K562 (cell line): ENCODE results near the gene BORCS5. TPM values are rescaled to one million over a fixed set of nuclear protein-coding genes. Genes with fewer than 3 reads are reported as not detected.

Experiments used
- ATAC-seq: fragments of 200-7000 bp; cut with Tn5 transposase; 3 replicates; pipeline ENCODE4 v1.9.1; 2020; ENCODE audit warnings: moderate library complexity
- BruUV-seq: library from RNA; stranded (reverse); fragments of 400-500 nt; replicated peaks from 2 replicates; lab custom pipeline; 2021; lab: Mats Ljungman, UMichigan
- CTCF ChIA-PET: fragments of 300-600 bp; formaldehyde crosslinking; extraction: SDS; loops from one replicate; lab custom pipeline; 2021; ENCODE audit warnings: low intra/inter-chr PET ratio; lab: Yijun Ruan, JAX
- POLR2A ChIA-PET: fragments of 300-600, 350-650 bp; sonication (Branson Sonifier 250); formaldehyde crosslinking; extraction: SDS; loops from one replicate; lab custom pipeline; 2021; ENCODE audit warnings: antibody characterized with exemption, inconsistent platforms; lab: Yijun Ruan, JAX
- DNase-seq, 4 experiments: peaks; one replicate each; pipeline versions ENCODE4 v3.0.0 to v3.0.0-alpha.2; 2011 to 2018; ENCODE audit warnings: low spot score in 3 of 4, mixed read lengths in 3 of 4; ENCODE audit errors: extremely low read depth in 1 of 4
- FAIRE-seq: peaks from 2 replicates; lab custom pipeline; 2011; peaks lifted over from hg19 to GRCh38; lab: Jason Lieb, UNC
- H2AFZ ChIP-seq: 2 replicates; pipeline ENCODE4 v1.6.0; 2011; ENCODE audit warnings: low read depth, low read length, control low read depth, inconsistent platforms
- H3K27ac ChIP-seq: fragments of 200-600 bp; 3 replicates; pipeline ENCODE4 v1.8.0; 2011; ENCODE audit warnings: low read depth, mild to moderate bottlenecking, control low read depth, inconsistent platforms, low read length, moderate library complexity, mixed read lengths; ENCODE audit errors: extremely low read depth
- H3K27me3 ChIP-seq, 2 experiments: fragments of 300-600 bp in 1 of 2; 2 replicates in 1 of 2; 3 replicates in 1 of 2; pipeline versions ENCODE4 v1.6.0 to v1.8.0; 2011; ENCODE audit warnings: inconsistent platforms in 2 of 2, low read length in 2 of 2, mild to moderate bottlenecking in 1 of 2, mixed read lengths in 1 of 2, moderate library complexity in 1 of 2; ENCODE audit not compliant: control insufficient read depth in 2 of 2, insufficient read depth in 2 of 2
- H3K36me3 ChIP-seq: fragments of 300-600 bp; 3 replicates; pipeline ENCODE4 v1.8.0; 2011; ENCODE audit warnings: mild to moderate bottlenecking, low read length, inconsistent platforms; ENCODE audit not compliant: control insufficient read depth, insufficient read depth
- H3K4me1 ChIP-seq, 2 experiments: fragments of 200-600 bp in 1 of 2; replicated peaks in 1 of 2; 2 replicates in 1 of 2; 3 replicates in 1 of 2; pipeline versions ENCODE4 v1.5.1 to v1.8.0; 2011; ENCODE audit warnings: inconsistent platforms in 2 of 2, low read length in 2 of 2, mild to moderate bottlenecking in 1 of 2, mixed read lengths in 1 of 2, moderate library complexity in 1 of 2; ENCODE audit not compliant: control insufficient read depth in 2 of 2, insufficient read depth in 2 of 2
- H3K4me2 ChIP-seq: 2 replicates; pipeline ENCODE4 v1.6.1; 2011; ENCODE audit warnings: low read length, control low read depth, inconsistent platforms, mixed read lengths; ENCODE audit not compliant: insufficient read depth
- H3K4me3 ChIP-seq: fragments of 200-600 bp; sonication (generic), shearing (Covaris generic); 2 replicates; pipeline ENCODE4 v1.5.1; 2016; ENCODE audit warnings: control low read depth, inconsistent platforms
- H3K79me2 ChIP-seq: fragments of 200-600 bp; 3 replicates; pipeline ENCODE4 v1.8.0; 2011; ENCODE audit warnings: low read length, inconsistent platforms; ENCODE audit not compliant: control insufficient read depth, insufficient read depth
- H3K9ac ChIP-seq, 2 experiments: 2 replicates each; pipeline versions ENCODE4 v1.6.0 to v1.6.1; 2011; ENCODE audit warnings: low read depth in 2 of 2, low read length in 2 of 2, control low read depth in 1 of 2, inconsistent platforms in 1 of 2, mild to moderate bottlenecking in 1 of 2, mixed read lengths in 1 of 2; ENCODE audit not compliant: insufficient read depth in 1 of 2
- H3K9me1 ChIP-seq: one replicate; pipeline ENCODE4 v1.6.0; 2011; ENCODE audit warnings: inconsistent platforms, mild to moderate bottlenecking, low read length, moderate library complexity; ENCODE audit not compliant: control insufficient read depth, insufficient read depth
- H3K9me3 ChIP-seq: replicated peaks from 2 replicates; pipeline ENCODE4 v1.5.1; 2011; ENCODE audit warnings: low read depth, low read length, inconsistent platforms; ENCODE audit not compliant: control insufficient read depth, insufficient read depth
- H4K20me1 ChIP-seq: replicated peaks from 2 replicates; pipeline ENCODE4 v1.6.1; 2011; ENCODE audit warnings: low read length, inconsistent platforms, mixed read lengths; ENCODE audit not compliant: control insufficient read depth, insufficient read depth
- DEAF1 ChIP-seq: fragments of 450-650 bp; formaldehyde crosslinking; IDR thresholded peaks from 2 replicates; pipeline ENCODE4 v1.4.0; 2020; ENCODE audit warnings: mild to moderate bottlenecking, moderate library complexity
- RAD21 ChIP-seq, 2 experiments: fragments of 250-450 bp in 1 of 2; fragments of 450-650 bp in 1 of 2; sonication (Bioruptor Pico) in 1 of 2; formaldehyde crosslinking in 1 of 2; IDR thresholded peaks in 1 of 2; conservative IDR thresholded peaks in 1 of 2; 2 replicates each; pipeline versions ENCODE4 v1.4.0 to v1.8.0; 2020 to 2022; ENCODE audit warnings: mild to moderate bottlenecking in 2 of 2, moderate library complexity in 1 of 2
- RBFOX2 ChIP-seq: fragments of 200-400 bp; formaldehyde crosslinking; IDR thresholded peaks from 2 replicates; pipeline ENCODE4 v1.6.1; 2017; ENCODE audit warnings: low read depth, mild to moderate bottlenecking, low read length, moderate library complexity
- SMC3 ChIP-seq: conservative IDR thresholded peaks from 2 replicates; pipeline ENCODE4 v1.6.1; 2011; ENCODE audit warnings: low read depth, low read length, improper control_type of control experiment; ENCODE audit not compliant: insufficient read depth
- WGBS: fragments of 100-300 bp; shearing (Covaris generic); methylation state at CpG from one replicate; pipeline ENCODE4 v1.1.6; 2016; ENCODE audit warnings: low coverage, mixed read lengths; ENCODE audit not compliant: insufficient coverage; ENCODE audit errors: missing lambda C conversion rate; 5-methylcytosine and 5-hydroxymethylcytosine counted together
- in situ Hi-C: fragments of 300-500 bp; cut with MboI; formaldehyde crosslinking; loops from 4 replicates; pipeline ENCODE4 v1.15.0; 2018; ENCODE audit warnings: inconsistent platforms, mixed read lengths
- intact Hi-C: fragments of 100-400 bp; cut with micrococcal nuclease; formaldehyde crosslinking; loops from 2 replicates; pipeline ENCODE4 v1.14.2; 2022
- polyA plus RNA-seq, 8 experiments: library from polyadenylated mRNA; depleted of rRNA in 4 of 8; stranded (reverse) in 5 of 8; unstranded in 3 of 8; fragments of >200 nt; fragmentation: Nextera tagmentation in 2 of 8; fragmentation: Illumina TruSeq in 1 of 8; extraction: Ambion mirVana in 2 of 8; extraction: Trizol in 1 of 8; gene quantifications; 2 replicates each; pipeline versions ENCODE4 v1.2.1 to v1.2.3, GENCODE V29; 2011 to 2014; ENCODE audit warnings: inconsistent platforms in 1 of 8, missing spikeins in 1 of 8
- total RNA-seq, 7 experiments: library from RNA; depleted of rRNA in 6 of 7; stranded (reverse); fragments of >200 nt in 6 of 7; fragmentation: Illumina TruSeq in 2 of 7; extraction: Trizol in 2 of 7; gene quantifications; 2 replicates each; pipeline versions ENCODE4 v1.2.1 to v1.2.3, GENCODE V29; 2011 to 2021; ENCODE audit warnings: low replicate concordance in 1 of 7
- TF ChIP-seq, protein P1 (sequence below): IDR thresholded peaks from 2 replicates; pipeline ENCODE4 v1.6.1; 2012; ENCODE audit warnings: low read depth, low read length, improper control_type of control experiment, borderline replicate concordance
- TF ChIP-seq, protein P2 (sequence below), 3 experiments: IDR thresholded peaks in 2 of 3; conservative IDR thresholded peaks in 1 of 3; 2 replicates each; pipeline ENCODE4 v1.5.1; 2011 to 2012; ENCODE audit warnings: low read length in 3 of 3, mild to moderate bottlenecking in 3 of 3, control low read depth in 2 of 3, improper control_type of control experiment in 1 of 3, inconsistent platforms in 1 of 3, low read depth in 1 of 3, mixed read lengths in 1 of 3, moderate library complexity in 1 of 3; ENCODE audit not compliant: insufficient read depth in 2 of 3
- TF ChIP-seq, protein P3 (sequence below): fragments of 250-450 bp; sonication (Bioruptor Pico); IDR thresholded peaks from 2 replicates; pipeline ENCODE4 v1.4.0; 2020

Gene BORCS5
- total and polyA plus RNA-seq, 9 of the 15 experiments (the other 6 are each of a cell fraction or from before 2014, with no cell fraction given) = 0.31 to 12.4 (median 6.6) TPM

DNA sequence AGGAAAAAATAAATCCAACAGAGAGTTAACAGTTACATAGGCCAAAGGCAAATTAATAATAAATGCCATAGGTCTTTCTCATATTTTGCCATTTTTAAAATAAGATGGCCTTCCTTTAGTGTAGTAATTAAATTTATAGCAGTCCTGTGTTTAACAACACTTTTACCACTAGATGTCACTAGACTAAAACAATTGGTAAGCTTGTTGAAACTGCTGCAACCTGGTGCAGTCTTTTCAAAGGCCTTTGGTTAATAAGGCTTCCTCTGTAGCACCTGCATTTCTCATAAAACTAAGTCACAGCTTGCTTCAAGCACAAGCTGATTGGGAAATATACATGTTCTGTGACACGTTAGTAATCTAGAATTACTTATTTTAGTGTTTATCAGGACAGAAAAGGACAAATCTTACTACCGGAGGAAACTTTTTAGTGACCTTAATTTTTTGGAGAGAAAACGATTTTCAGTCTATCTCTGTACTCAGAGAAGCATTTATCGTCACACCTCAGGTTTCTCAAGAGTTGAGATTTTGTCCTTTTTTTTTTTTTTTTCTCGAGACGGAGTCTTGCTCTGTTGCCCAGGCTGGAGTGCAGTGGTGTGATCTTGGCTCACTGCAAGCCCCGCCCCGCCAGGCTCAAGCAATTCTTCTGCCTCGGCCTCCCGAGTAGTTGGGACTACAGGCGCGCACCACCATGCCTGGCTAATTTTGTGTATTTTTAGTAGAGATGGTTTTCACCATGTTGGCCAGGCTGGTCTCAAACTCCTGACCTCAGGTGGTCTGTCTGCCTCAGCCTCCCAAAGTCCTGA, 20.0 kb downstream of the BORCS5 start:
- Histone ChIP-seq H3K27me3 (no peaks in the 10 kb centered on the region), H3K79me2 (no peaks in the 10 kb centered on the region), H3K4me3 (no peak overlapping the region), H3K9me3 (no peaks in the 10 kb centered on the region), H3K4me1 (no peaks in the 10 kb centered on the region), H3K9me1 (no peaks in the 10 kb centered on the region), H3K27ac (no peak overlapping the region), H3K9ac (no peak overlapping the region), H4K20me1 (no peaks in the 10 kb centered on the region), H2AFZ (no peak overlapping the region), H3K36me3 (peaks cover 6% of the 10 kb centered on the region; the same call in 2 of the 3 replicates), H3K4me2 (no peak overlapping the region)
- WGBS = 41% methylated on average over 8 of the region's 12 CpGs
- DNase-seq (peak; percentile 22 to 61 (median 36)), ATAC-seq (peak; percentile 88), FAIRE-seq (peak; percentile 77)
- in situ Hi-C loops (loop anchor here (10.0 kb wide), 1 partner anchor 328 kb away; no protein-coding TSS in a partner anchor), intact Hi-C loops (loop anchor here (1.0 to 5.0 kb wide), 4 partner anchors 185 to 327 kb away; partner anchors contain the start of gene DUSP16)
- CTCF ChIA-PET = interaction anchor here (0.6 to 4.9 kb wide), 7 partner anchors 187 to 344 kb away, joined by 3 to 55 read pairs (median 4); partner anchors contain the start of gene GPR19
- POLR2A ChIA-PET = interaction anchor here (0.6 to 1.3 kb wide), 2 partner anchors 14 to 321 kb away, joined by 3 to 4 read pairs; no protein-coding TSS in a partner anchor
- no TSS peak for BruUV-seq
- TF ChIP-seq RAD21 (CRISPR knock-in tag; conservative IDR thresholded peaks at IDR 0.05 in 1 of 2, IDR thresholded peaks at IDR 0.05 in 1 of 2) (peak; percentile 94 to 95), DEAF1 (CRISPR knock-in tag) (peak; percentile 91), SMC3 (peak; percentile 75), RBFOX2 (no peak)
- TF ChIP-seq, protein P1, sequence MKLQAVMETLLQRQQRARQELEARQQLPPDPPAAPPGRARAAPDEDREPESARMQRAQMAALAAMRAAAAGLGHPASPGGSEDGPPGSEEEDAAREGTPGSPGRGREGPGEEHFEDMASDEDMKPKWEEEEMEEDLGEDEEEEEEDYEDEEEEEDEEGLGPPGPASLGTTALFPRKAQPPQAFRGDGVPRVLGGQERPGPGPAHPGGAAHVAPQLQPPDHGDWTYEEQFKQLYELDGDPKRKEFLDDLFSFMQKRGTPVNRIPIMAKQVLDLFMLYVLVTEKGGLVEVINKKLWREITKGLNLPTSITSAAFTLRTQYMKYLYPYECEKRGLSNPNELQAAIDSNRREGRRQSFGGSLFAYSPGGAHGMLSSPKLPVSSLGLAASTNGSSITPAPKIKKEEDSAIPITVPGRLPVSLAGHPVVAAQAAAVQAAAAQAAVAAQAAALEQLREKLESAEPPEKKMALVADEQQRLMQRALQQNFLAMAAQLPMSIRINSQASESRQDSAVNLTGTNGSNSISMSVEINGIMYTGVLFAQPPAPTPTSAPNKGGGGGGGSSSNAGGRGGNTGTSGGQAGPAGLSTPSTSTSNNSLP = peak; percentile 73; the same call in 1 of the 2 replicates
- TF ChIP-seq, protein P2, sequence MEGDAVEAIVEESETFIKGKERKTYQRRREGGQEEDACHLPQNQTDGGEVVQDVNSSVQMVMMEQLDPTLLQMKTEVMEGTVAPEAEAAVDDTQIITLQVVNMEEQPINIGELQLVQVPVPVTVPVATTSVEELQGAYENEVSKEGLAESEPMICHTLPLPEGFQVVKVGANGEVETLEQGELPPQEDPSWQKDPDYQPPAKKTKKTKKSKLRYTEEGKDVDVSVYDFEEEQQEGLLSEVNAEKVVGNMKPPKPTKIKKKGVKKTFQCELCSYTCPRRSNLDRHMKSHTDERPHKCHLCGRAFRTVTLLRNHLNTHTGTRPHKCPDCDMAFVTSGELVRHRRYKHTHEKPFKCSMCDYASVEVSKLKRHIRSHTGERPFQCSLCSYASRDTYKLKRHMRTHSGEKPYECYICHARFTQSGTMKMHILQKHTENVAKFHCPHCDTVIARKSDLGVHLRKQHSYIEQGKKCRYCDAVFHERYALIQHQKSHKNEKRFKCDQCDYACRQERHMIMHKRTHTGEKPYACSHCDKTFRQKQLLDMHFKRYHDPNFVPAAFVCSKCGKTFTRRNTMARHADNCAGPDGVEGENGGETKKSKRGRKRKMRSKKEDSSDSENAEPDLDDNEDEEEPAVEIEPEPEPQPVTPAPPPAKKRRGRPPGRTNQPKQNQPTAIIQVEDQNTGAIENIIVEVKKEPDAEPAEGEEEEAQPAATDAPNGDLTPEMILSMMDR (IDR thresholded peaks at IDR 0.05 in 2 of 3, conservative IDR thresholded peaks at IDR 0.05 in 1 of 3; ENCODE audit: insufficient read depth in 2 of 3, low read depth in 1 of 3, low read length in 3 of 3) = peak; percentile 44 to 84 (median 53); a peak in 4 of 6 replicates
- TF ChIP-seq, protein P3, sequence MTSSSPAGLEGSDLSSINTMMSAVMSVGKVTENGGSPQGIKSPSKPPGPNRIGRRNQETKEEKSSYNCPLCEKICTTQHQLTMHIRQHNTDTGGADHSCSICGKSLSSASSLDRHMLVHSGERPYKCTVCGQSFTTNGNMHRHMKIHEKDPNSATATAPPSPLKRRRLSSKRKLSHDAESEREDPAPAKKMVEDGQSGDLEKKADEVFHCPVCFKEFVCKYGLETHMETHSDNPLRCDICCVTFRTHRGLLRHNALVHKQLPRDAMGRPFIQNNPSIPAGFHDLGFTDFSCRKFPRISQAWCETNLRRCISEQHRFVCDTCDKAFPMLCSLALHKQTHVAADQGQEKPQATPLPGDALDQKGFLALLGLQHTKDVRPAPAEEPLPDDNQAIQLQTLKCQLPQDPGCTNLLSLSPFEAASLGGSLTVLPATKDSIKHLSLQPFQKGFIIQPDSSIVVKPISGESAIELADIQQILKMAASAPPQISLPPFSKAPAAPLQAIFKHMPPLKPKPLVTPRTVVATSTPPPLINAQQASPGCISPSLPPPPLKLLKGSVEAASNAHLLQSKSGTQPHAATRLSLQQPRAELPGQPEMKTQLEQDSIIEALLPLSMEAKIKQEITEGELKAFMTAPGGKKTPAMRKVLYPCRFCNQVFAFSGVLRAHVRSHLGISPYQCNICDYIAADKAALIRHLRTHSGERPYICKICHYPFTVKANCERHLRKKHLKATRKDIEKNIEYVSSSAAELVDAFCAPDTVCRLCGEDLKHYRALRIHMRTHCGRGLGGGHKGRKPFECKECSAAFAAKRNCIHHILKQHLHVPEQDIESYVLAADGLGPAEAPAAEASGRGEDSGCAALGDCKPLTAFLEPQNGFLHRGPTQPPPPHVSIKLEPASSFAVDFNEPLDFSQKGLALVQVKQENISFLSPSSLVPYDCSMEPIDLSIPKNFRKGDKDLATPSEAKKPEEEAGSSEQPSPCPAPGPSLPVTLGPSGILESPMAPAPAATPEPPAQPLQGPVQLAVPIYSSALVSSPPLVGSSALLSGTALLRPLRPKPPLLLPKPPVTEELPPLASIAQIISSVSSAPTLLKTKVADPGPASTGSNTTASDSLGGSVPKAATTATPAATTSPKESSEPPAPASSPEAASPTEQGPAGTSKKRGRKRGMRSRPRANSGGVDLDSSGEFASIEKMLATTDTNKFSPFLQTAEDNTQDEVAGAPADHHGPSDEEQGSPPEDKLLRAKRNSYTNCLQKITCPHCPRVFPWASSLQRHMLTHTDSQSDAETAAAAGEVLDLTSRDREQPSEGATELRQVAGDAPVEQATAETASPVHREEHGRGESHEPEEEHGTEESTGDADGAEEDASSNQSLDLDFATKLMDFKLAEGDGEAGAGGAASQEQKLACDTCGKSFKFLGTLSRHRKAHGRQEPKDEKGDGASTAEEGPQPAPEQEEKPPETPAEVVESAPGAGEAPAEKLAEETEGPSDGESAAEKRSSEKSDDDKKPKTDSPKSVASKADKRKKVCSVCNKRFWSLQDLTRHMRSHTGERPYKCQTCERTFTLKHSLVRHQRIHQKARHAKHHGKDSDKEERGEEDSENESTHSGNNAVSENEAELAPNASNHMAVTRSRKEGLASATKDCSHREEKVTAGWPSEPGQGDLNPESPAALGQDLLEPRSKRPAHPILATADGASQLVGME (CRISPR knock-in tag) = no peak
